ENCODE data around the gene PKP4. TPM values are rescaled to one million over a fixed set of nuclear protein-coding genes. Genes with fewer than 3 reads are reported as not detected.

PKP4 gene
- total RNA-seq, 1 donor from 2014 or later: 41.0 TPM

- H3K4me3 ChIP-seq (ENCODE audit: low read depth, low read length): no peak overlapping the region
- no peak for DNase-seq (ENCODE audit: low read depth)
- TF ChIP-seq CTCF (conservative IDR thresholded peaks at IDR 0.05; ENCODE audit: low read depth, low read length): no peak
These were observed 168.2 kb downstream of the PKP4 start for GRCh38 chr2:158624961-158625360.

- no peak for TF ChIP-seq CTCF (conservative IDR thresholded peaks at IDR 0.05; ENCODE audit: low read depth, low read length)
- no peak overlapping the region for H3K4me3 ChIP-seq (ENCODE audit: low read depth, low read length)
- DNase-seq (ENCODE audit: low read depth): no peak
These were observed 172.4 kb downstream of the PKP4 start for GRCh38 chr2:158629116-158629515.

GRCh38 chr2:158633261-158633660, 176.5 kb downstream of the PKP4 start:
- TF ChIP-seq CTCF (conservative IDR thresholded peaks at IDR 0.05; ENCODE audit: low read depth, low read length): no peak
- H3K4me3 ChIP-seq (ENCODE audit: low read depth, low read length): no peak overlapping the region
- no peak for DNase-seq (ENCODE audit: low read depth)

- no peak for TF ChIP-seq CTCF (conservative IDR thresholded peaks at IDR 0.05; ENCODE audit: low read depth, low read length)
- no peak for DNase-seq (ENCODE audit: low read depth)
- H3K4me3 ChIP-seq (ENCODE audit: low read depth, low read length): no peak overlapping the region
These were observed 177.9 kb downstream of the PKP4 start for GRCh38 chr2:158634627-158635026.

GRCh38 chr2:158635961-158636601, 179.3 kb downstream of the PKP4 start:
- DNase-seq (ENCODE audit: low read depth): no peak
- no peak overlapping the region for H3K4me3 ChIP-seq (ENCODE audit: low read depth, low read length)
- TF ChIP-seq CTCF (conservative IDR thresholded peaks at IDR 0.05; ENCODE audit: low read depth, low read length): no peak

- TF ChIP-seq CTCF (conservative IDR thresholded peaks at IDR 0.05; ENCODE audit: low read depth, low read length): no peak
- no peak for DNase-seq (ENCODE audit: low read depth)
- no peak overlapping the region for H3K4me3 ChIP-seq (ENCODE audit: low read depth, low read length)
These were observed 180.6 kb downstream of the PKP4 start for GRCh38 chr2:158637357-158637756.

GRCh38 chr2:158644139-158644538, 187.4 kb downstream of the PKP4 start:
- H3K4me3 ChIP-seq (ENCODE audit: low read depth, low read length): no peak overlapping the region
- no peak for TF ChIP-seq CTCF (conservative IDR thresholded peaks at IDR 0.05; ENCODE audit: low read depth, low read length)
- DNase-seq (ENCODE audit: low read depth): no peak
